H9 (cell line): Measurements from ENCODE around the gene LRRC73. TPM values are rescaled to one million over a fixed set of nuclear protein-coding genes. Genes with fewer than 3 reads are reported as not detected.

ENCODE experiments used
- DNase-seq: peaks from one replicate; pipeline ENCODE4 v3.0.0-alpha.2; 2017
- H2AFZ ChIP-seq: one replicate; pipeline ENCODE4 v1.6.1; 2013; ENCODE audit warnings: mild to moderate bottlenecking, low read length, control low read depth, moderate library complexity
- H2AK5ac ChIP-seq: 2 replicates; pipeline ENCODE4 v1.6.1; 2013; ENCODE audit warnings: low read length, control low read depth, mixed read lengths; ENCODE audit not compliant: insufficient read length
- H2BK120ac ChIP-seq: one replicate; pipeline ENCODE4 v1.6.1; 2013; ENCODE audit warnings: low read depth, mild to moderate bottlenecking, low read length, control low read depth, inconsistent platforms; ENCODE audit not compliant: poor library complexity, severe bottlenecking
- H2BK12ac ChIP-seq: 2 replicates; pipeline ENCODE4 v1.6.1; 2013; ENCODE audit warnings: low read length, control low read depth, mixed read lengths, low read depth; ENCODE audit not compliant: insufficient read length
- H2BK15ac ChIP-seq: 2 replicates; pipeline ENCODE4 v1.6.1; 2013; ENCODE audit warnings: low read depth, low read length, control low read depth
- H2BK20ac ChIP-seq: one replicate; pipeline ENCODE4 v1.6.1; 2013; ENCODE audit warnings: low read depth, mild to moderate bottlenecking, low read length, control low read depth, inconsistent platforms; ENCODE audit not compliant: poor library complexity, severe bottlenecking
- H2BK5ac ChIP-seq: 2 replicates; pipeline ENCODE4 v1.6.1; 2013; ENCODE audit warnings: low read length, control low read depth, mixed read lengths; ENCODE audit not compliant: insufficient read length
- H3K14ac ChIP-seq: 2 replicates; pipeline ENCODE4 v1.6.1; 2013; ENCODE audit warnings: low read length, control low read depth; ENCODE audit not compliant: insufficient read depth
- H3K18ac ChIP-seq: 2 replicates; pipeline ENCODE4 v1.6.1; 2013; ENCODE audit warnings: low read depth, mild to moderate bottlenecking, mixed read lengths, low read length, control low read depth; ENCODE audit not compliant: insufficient read length
- H3K23ac ChIP-seq: 2 replicates; pipeline ENCODE4 v1.6.1; 2013; ENCODE audit warnings: low read length, control low read depth, mixed read lengths, low read depth; ENCODE audit not compliant: insufficient read length
- H3K23me2 ChIP-seq: 2 replicates; pipeline ENCODE4 v1.6.1; 2013; ENCODE audit warnings: low read depth, mild to moderate bottlenecking, mixed read lengths, low read length, control low read depth; ENCODE audit not compliant: insufficient read length, poor library complexity, severe bottlenecking
- H3K27ac ChIP-seq: 2 replicates; pipeline ENCODE4 v1.5.1; 2013; ENCODE audit warnings: low read length, control low read depth, mixed read lengths, low read depth; ENCODE audit not compliant: insufficient read length
- H3K27me3 ChIP-seq: 2 replicates; pipeline ENCODE4 v1.6.1; 2013; ENCODE audit warnings: low read length, control low read depth, inconsistent platforms; ENCODE audit not compliant: insufficient read depth
- H3K4ac ChIP-seq: 2 replicates; pipeline ENCODE4 v1.6.1; 2013; ENCODE audit warnings: low read depth, mild to moderate bottlenecking, control low read depth, inconsistent platforms, low read length, moderate library complexity
- H3K4me1 ChIP-seq: 2 replicates; pipeline ENCODE4 v1.6.1; 2013; ENCODE audit warnings: low read length, control low read depth, inconsistent platforms; ENCODE audit not compliant: insufficient read depth
- H3K4me2 ChIP-seq: 2 replicates; pipeline ENCODE4 v1.6.1; 2013; ENCODE audit warnings: low read length, control low read depth, mixed read lengths; ENCODE audit not compliant: insufficient read length, insufficient read depth
- H3K56ac ChIP-seq: 2 replicates; pipeline ENCODE4 v1.6.1; 2013; ENCODE audit warnings: low read depth, mild to moderate bottlenecking, mixed read lengths, low read length, control low read depth; ENCODE audit not compliant: insufficient read length
- H3K79me1 ChIP-seq: 2 replicates; pipeline ENCODE4 v1.6.1; 2013; ENCODE audit warnings: low read depth, mild to moderate bottlenecking, moderate library complexity, low read length, control low read depth, inconsistent platforms; ENCODE audit not compliant: insufficient read depth, poor library complexity, severe bottlenecking
- H3K79me2 ChIP-seq: 2 replicates; pipeline ENCODE4 v1.6.1; 2013; ENCODE audit warnings: low read length, control low read depth, inconsistent platforms; ENCODE audit not compliant: insufficient read depth
- H3K9ac ChIP-seq: 2 replicates; pipeline ENCODE4 v1.6.1; 2013; ENCODE audit warnings: low read length, control low read depth, mixed read lengths; ENCODE audit not compliant: insufficient read length; ENCODE audit errors: extremely low read depth
- H3K9me3 ChIP-seq: one replicate; pipeline ENCODE4 v1.6.1; 2013; ENCODE audit warnings: low read depth, low read length, inconsistent platforms; ENCODE audit not compliant: control insufficient read depth
- H3T11ph ChIP-seq: one replicate; pipeline ENCODE4 v1.6.1; 2013; ENCODE audit warnings: mild to moderate bottlenecking, low read length, control low read depth, inconsistent platforms
- H4K20me1 ChIP-seq: one replicate; pipeline ENCODE4 v1.6.1; 2013; ENCODE audit not compliant: control insufficient read depth, insufficient read length, insufficient read depth
- H4K5ac ChIP-seq: 2 replicates; pipeline ENCODE4 v1.6.1; 2013; ENCODE audit warnings: low read depth, mild to moderate bottlenecking, mixed read lengths, low read length, control low read depth; ENCODE audit not compliant: insufficient read length
- H4K8ac ChIP-seq: replicated peaks from 2 replicates; pipeline ENCODE4 v1.6.1; 2013; ENCODE audit warnings: low read length, control low read depth, mixed read lengths, low read depth; ENCODE audit not compliant: insufficient read length
- H4K91ac ChIP-seq: 2 replicates; pipeline ENCODE4 v1.6.1; 2013; ENCODE audit warnings: low read depth, mild to moderate bottlenecking, moderate library complexity, mixed read lengths, low read length, control low read depth; ENCODE audit not compliant: insufficient read length
- H3K27ac Mint-ChIP-seq, 3 experiments: 2 replicates in 2 of 3; 3 replicates in 1 of 3; pipeline ENCODE4 v1.8.0; 2020 to 2021; ENCODE audit warnings: mixed read lengths in 3 of 3, mild to moderate bottlenecking in 1 of 3, moderate library complexity in 1 of 3
- H3K27me3 Mint-ChIP-seq: 2 replicates; pipeline ENCODE4 v1.8.0; 2021; ENCODE audit warnings: low read depth, mild to moderate bottlenecking, moderate library complexity, mixed read lengths
- H3K36me3 Mint-ChIP-seq, 3 experiments: 2 replicates in 2 of 3; 3 replicates in 1 of 3; pipeline ENCODE4 v1.8.0; 2020 to 2021; ENCODE audit warnings: low read depth in 3 of 3, mixed read lengths in 3 of 3; ENCODE audit not compliant: insufficient read depth in 1 of 3
- H3K4me1 Mint-ChIP-seq, 2 experiments: 2 replicates each; pipeline ENCODE4 v1.8.0; 2020; ENCODE audit warnings: mixed read lengths in 2 of 2
- H3K4me3 Mint-ChIP-seq, 2 experiments: 2 replicates in 1 of 2; 3 replicates in 1 of 2; pipeline ENCODE4 v1.8.0; 2020 to 2021; ENCODE audit warnings: mild to moderate bottlenecking in 2 of 2, mixed read lengths in 2 of 2, moderate library complexity in 1 of 2
- H3K9me3 Mint-ChIP-seq, 2 experiments: 2 replicates in 1 of 2; 3 replicates in 1 of 2; pipeline ENCODE4 v1.8.0; 2020; ENCODE audit warnings: mild to moderate bottlenecking in 2 of 2, mixed read lengths in 2 of 2, moderate library complexity in 1 of 2
- CTCF ChIP-seq: fragments of 200-600 bp; sonication (generic); conservative IDR thresholded peaks from 3 replicates; pipeline ENCODE4 v1.8.0; 2021; ENCODE audit warnings: antibody characterized with exemption, mild to moderate bottlenecking
- WGBS: extraction: QIAGEN DNeasy Blood & Tissue Kit; methylation state at CpG from one replicate; pipeline ENCODE4 v1.1.7; 2013; ENCODE audit warnings: missing lambda C conversion rate, low lambda C conversion rate, mixed read lengths; ENCODE audit not compliant: insufficient read length; ENCODE audit errors: extremely low coverage; 5-methylcytosine and 5-hydroxymethylcytosine counted together
- total RNA-seq: library from RNA; stranded (reverse); gene quantifications from 2 replicates; pipeline ENCODE4 v1.2.1, GENCODE V29; 2021

LRRC73 gene
- total RNA-seq, 1 experiment from 2014 or later: 0.55 TPM

GRCh38 chr6:43523284-43523683 lies 13.1 kb upstream of the LRRC73 start:
- Histone ChIP-seq H2BK12ac (no peak overlapping the region), H2AFZ (no peak overlapping the region)
- WGBS: no CpG with 5 or more reads among the region's 3 CpGs

More at GRCh38 chr6:43523284-43523683, 13.1 kb upstream of the LRRC73 start:
- no peak overlapping the region for H3K4me2 ChIP-seq
- H3K4ac ChIP-seq: no peak overlapping the region
- no peaks in the 10 kb centered on the region for H3K27me3 ChIP-seq
- no peak overlapping the region for H3K9ac ChIP-seq
- H3T11ph ChIP-seq: no peak overlapping the region
- H3K79me1 ChIP-seq: peaks cover 2% of the 10 kb centered on the region
- no peak overlapping the region for H3K27ac ChIP-seq
- H2BK20ac ChIP-seq: no peak overlapping the region
- Mint-ChIP-seq H3K27me3 (no peaks in the 10 kb centered on the region), H3K4me3 (no peak overlapping the region), H3K4me1 (no peaks in the 10 kb centered on the region), H3K36me3 (peaks cover 0 to 64% (median 48%) of the 10 kb centered on the region in 3 experiments; a peak in 5 of 7 replicates), H3K9me3 (no peaks in the 10 kb centered on the region), H3K27ac (no peak overlapping the region)
- peaks cover under 1% of the 10 kb centered on the region; the same call in 1 of the 2 replicates for H3K79me2 ChIP-seq
- H3K4me1 ChIP-seq: no peaks in the 10 kb centered on the region
- TF ChIP-seq CTCF: no peak
- no peak overlapping the region for H3K23ac ChIP-seq
- H4K20me1 ChIP-seq: no peaks in the 10 kb centered on the region
- no peak overlapping the region for H3K14ac ChIP-seq
- no peak overlapping the region for H3K18ac ChIP-seq
- no peak overlapping the region for H4K5ac ChIP-seq
- no peak overlapping the region for H2BK120ac ChIP-seq
- H2BK5ac ChIP-seq: no peak overlapping the region
- H3K9me3 ChIP-seq: no peaks in the 10 kb centered on the region
- H3K23me2 ChIP-seq: no peaks in the 10 kb centered on the region
- DNase-seq: no peak
- no peak overlapping the region for H2AK5ac ChIP-seq
- no peak overlapping the region for H3K56ac ChIP-seq
- no peak overlapping the region for H4K91ac ChIP-seq
- H2BK15ac ChIP-seq: no peak overlapping the region
- no peak overlapping the region for H4K8ac ChIP-seq
